Endothelial cell of umbilical vein (primary cell): ENCODE measurements around the gene LIMD2.

Experiments
- CTCF ChIP-seq, 2 donors: IDR thresholded peaks; 1 replicate in 1 of 2; 2 replicates in 1 of 2; pipeline ENCODE4 v1.5.1; 2011; ENCODE audit warnings: low read length in 2 of 2, mild to moderate bottlenecking in 2 of 2, moderate library complexity in 2 of 2, control low read depth in 1 of 2, inconsistent platforms in 1 of 2, low read depth in 1 of 2; ENCODE audit not compliant: insufficient read depth in 1 of 2; ENCODE audit errors: extremely low read depth in 1 of 2
- EZH2 ChIP-seq: IDR thresholded peaks from 2 replicates; pipeline ENCODE4 v1.6.1; 2012; ENCODE audit warnings: borderline replicate concordance, low read depth, mild to moderate bottlenecking, moderate library complexity, low read length, inconsistent platforms; ENCODE audit not compliant: severe bottlenecking
- FOS ChIP-seq: IDR thresholded peaks from 2 replicates; pipeline ENCODE4 v1.6.1; 2011; ENCODE audit warnings: mild to moderate bottlenecking, low read length, moderate library complexity, borderline replicate concordance; ENCODE audit not compliant: insufficient read depth
- GATA2 ChIP-seq: IDR thresholded peaks from 2 replicates; pipeline ENCODE4 v1.7.0; 2011; ENCODE audit warnings: low read depth, mild to moderate bottlenecking, moderate library complexity, mixed read lengths, low read length; ENCODE audit not compliant: insufficient read length, insufficient read depth
- JUN ChIP-seq: IDR thresholded peaks from 2 replicates; pipeline ENCODE4 v1.6.1; 2011; ENCODE audit warnings: borderline replicate concordance, low read depth; ENCODE audit not compliant: insufficient read length, insufficient read depth
- POLR2A ChIP-seq: IDR thresholded peaks from 2 replicates; pipeline ENCODE4 v1.6.1; 2012; ENCODE audit warnings: low read depth, mild to moderate bottlenecking, control low read depth, low read length
- POLR2AphosphoS5 ChIP-seq: IDR thresholded peaks from 2 replicates; pipeline ENCODE4 v1.6.1; 2012; ENCODE audit warnings: low read depth, mild to moderate bottlenecking, control low read depth, low read length, moderate library complexity; ENCODE audit not compliant: insufficient read depth

- TF ChIP-seq CTCF (IDR thresholded peaks at IDR 0.05; ENCODE audit: extremely low read depth in 1 of 2, insufficient read depth in 1 of 2, low read depth in 1 of 2, low read length in 2 of 2) = no peak
- no peak for TF ChIP-seq POLR2AphosphoS5
- TF ChIP-seq POLR2A = no peak
- TF ChIP-seq EZH2 = no peak
- no peak for TF ChIP-seq JUN
- no peak for TF ChIP-seq GATA2
- TF ChIP-seq FOS = no peak
Observed at GRCh38 chr17:63682981-63683380, 16.9 kb downstream of the LIMD2 start.
